NB4 (cell line): ENCODE data around the gene TLK1.

ENCODE experiments used
- CTCF ChIP-seq: IDR thresholded peaks from one replicate; pipeline ENCODE4 v1.5.1; 2012; ENCODE audit warnings: low read depth, low read length
- MAX ChIP-seq: IDR thresholded peaks from 2 replicates; pipeline ENCODE4 v1.6.1; 2011; ENCODE audit warnings: low read depth, low read length
- MYC ChIP-seq: IDR thresholded peaks from 2 replicates; pipeline ENCODE4 v1.6.1; 2011; ENCODE audit warnings: low read depth, low read length
- POLR2A ChIP-seq: IDR thresholded peaks from 2 replicates; pipeline ENCODE4 v1.6.1; 2011; ENCODE audit warnings: mild to moderate bottlenecking; ENCODE audit not compliant: insufficient read length; ENCODE audit errors: extremely low read depth

- TF ChIP-seq CTCF: no peak
- TF ChIP-seq POLR2A: no peak
- no peak for TF ChIP-seq MAX
- no peak for TF ChIP-seq MYC
Measured at GRCh38 chr2:171128461-171128860, 32.2 kb downstream of the TLK1 start.
